SU-DHL-6 (cell line): ENCODE measurements around the gene AADACL4.

Experiments used
- H2AFZ ChIP-seq: fragments of 200-600 bp; sonication (generic); 2 replicates; pipeline ENCODE4 v1.6.1; 2014; ENCODE audit warnings: low read depth, mild to moderate bottlenecking, moderate library complexity, mixed read lengths, antibody characterized with exemption, low read length; ENCODE audit not compliant: severe bottlenecking
- H3F3A ChIP-seq: fragments of 200-600 bp; shearing (Covaris generic); 2 replicates; pipeline ENCODE4 v1.6.0; 2016; ENCODE audit warnings: antibody characterized with exemption, mild to moderate bottlenecking; ENCODE audit not compliant: insufficient read depth
- H3K27ac ChIP-seq: fragments of 200-600 bp; sonication (generic); 2 replicates; pipeline ENCODE4 v1.5.1; 2016; ENCODE audit warnings: low read depth, mild to moderate bottlenecking, low read length, moderate library complexity, mixed read lengths
- H3K27me3 ChIP-seq: fragments of 200-600 bp; sonication (generic), shearing (Covaris generic); 2 replicates; pipeline ENCODE4 v1.6.0; 2014; ENCODE audit warnings: mild to moderate bottlenecking, low read length
- H3K36me3 ChIP-seq: fragments of 200-600 bp; sonication (generic); 2 replicates; pipeline ENCODE4 v1.6.1; 2014; ENCODE audit warnings: mild to moderate bottlenecking, low read length, mixed read lengths
- H3K4me2 ChIP-seq: fragments of 300-600, 200-600 bp; shearing (Covaris generic), sonication (generic); 2 replicates; pipeline ENCODE4 v1.6.0; 2014; ENCODE audit warnings: low read length, low read depth, mild to moderate bottlenecking; ENCODE audit not compliant: poor library complexity, severe bottlenecking
- H3K4me3 ChIP-seq: fragments of 200-600 bp; sonication (generic); 2 replicates; pipeline ENCODE4 v1.5.1; 2014; ENCODE audit warnings: antibody characterized with exemption, low read length, mild to moderate bottlenecking, mixed read lengths; ENCODE audit not compliant: insufficient read depth, poor library complexity, severe bottlenecking
- H3K79me2 ChIP-seq: fragments of 200-600 bp; sonication (generic); 2 replicates; pipeline ENCODE4 v1.6.1; 2014; ENCODE audit warnings: mild to moderate bottlenecking, low read length, moderate library complexity; ENCODE audit not compliant: insufficient read depth
- H3K9ac ChIP-seq: fragments of 200-600 bp; sonication (generic); 2 replicates; pipeline ENCODE4 v1.7.0; 2014; ENCODE audit warnings: mild to moderate bottlenecking, low read length
- H3K9me2 ChIP-seq: fragments of 200-600 bp; sonication (generic); replicated peaks from 2 replicates; pipeline ENCODE4 v1.6.1; 2014; ENCODE audit warnings: low read length; ENCODE audit not compliant: insufficient read depth
- H3K9me3 ChIP-seq: fragments of 200-600 bp; sonication (generic); 2 replicates; pipeline ENCODE4 v1.6.1; 2014; ENCODE audit warnings: low read length, mixed read lengths; ENCODE audit not compliant: insufficient read depth
- H4K20me1 ChIP-seq: fragments of 200-600 bp; sonication (generic); 2 replicates; pipeline ENCODE4 v1.6.1; 2014; ENCODE audit warnings: low read depth, mild to moderate bottlenecking, antibody characterized with exemption, low read length, moderate library complexity, mixed read lengths
- CTCF ChIP-seq: fragments of 200-600 bp; sonication (generic); IDR thresholded peaks from one replicate; pipeline ENCODE4 v1.5.1; 2017; ENCODE audit warnings: antibody characterized with exemption, mild to moderate bottlenecking, low read length, moderate library complexity; ENCODE audit not compliant: insufficient read depth, poor library complexity, severe bottlenecking
- EZH2phosphoT487 ChIP-seq: fragments of 200-600 bp; sonication (generic), shearing (Covaris generic); conservative IDR thresholded peaks from 2 replicates; pipeline ENCODE4 v1.6.1; 2018; ENCODE audit warnings: mild to moderate bottlenecking, antibody characterized with exemption, low read length, moderate library complexity, mixed read lengths

AADACL4 gene

GRCh38 chr1:12706061-12706460 lies 62.2 kb downstream of the AADACL4 start:
- Histone ChIP-seq H2AFZ (no peak overlapping the region), H3K9me2 (no peaks in the 10 kb centered on the region), H3K27me3 (0 out of 2 replicates have a peak, but pooled peaks cover 3% of the 10 kb centered on the region), H3K9me3 (no peaks in the 10 kb centered on the region; the same call in 1 of the 2 replicates), H3K4me2 (no peak overlapping the region), H3K36me3 (no peaks in the 10 kb centered on the region), H4K20me1 (no peaks in the 10 kb centered on the region), H3K27ac (no peak overlapping the region), H3K79me2 (no peaks in the 10 kb centered on the region), H3F3A (no peaks in the 10 kb centered on the region), H3K4me3 (no peak overlapping the region), H3K9ac (no peak overlapping the region)
- TF ChIP-seq EZH2phosphoT487 = no peak
- TF ChIP-seq CTCF = no peak

- Histone ChIP-seq H3K9me2 (no peaks in the 10 kb centered on the region), H3K27me3 (no peaks in the 10 kb centered on the region), H3K4me3 (no peak overlapping the region), H3F3A (no peaks in the 10 kb centered on the region), H3K79me2 (no peaks in the 10 kb centered on the region), H2AFZ (no peak overlapping the region), H3K36me3 (no peaks in the 10 kb centered on the region), H3K9me3 (no peaks in the 10 kb centered on the region; the same call in 1 of the 2 replicates), H4K20me1 (no peaks in the 10 kb centered on the region), H3K9ac (no peak overlapping the region), H3K4me2 (no peak overlapping the region), H3K27ac (no peak overlapping the region)
- TF ChIP-seq EZH2phosphoT487 (no peak), CTCF (no peak)
These were observed 64.7 kb downstream of the AADACL4 start for GRCh38 chr1:12708396-12709090.

- Histone ChIP-seq H3K9me2 (no peaks in the 10 kb centered on the region), H3K27ac (no peak overlapping the region), H3K79me2 (no peaks in the 10 kb centered on the region), H3K9ac (no peak overlapping the region), H3F3A (no peaks in the 10 kb centered on the region), H3K27me3 (no peaks in the 10 kb centered on the region), H3K9me3 (no peaks in the 10 kb centered on the region), H3K4me2 (no peak overlapping the region), H2AFZ (no peak overlapping the region), H3K4me3 (no peak overlapping the region), H3K36me3 (no peaks in the 10 kb centered on the region), H4K20me1 (no peaks in the 10 kb centered on the region)
- TF ChIP-seq CTCF (no peak), EZH2phosphoT487 (no peak)
These were observed 65.2 kb downstream of the AADACL4 start for GRCh38 chr1:12709091-12709491.
